DMS 273 (cell line): Measurements from ENCODE around the gene ASCL5.
A peak's percentile ranks its signal among the peaks of the same experiment; 100 is the strongest.

Source experiments
- DNase-seq: peaks from one replicate; lab custom pipeline; 2025; ENCODE audit not compliant: unreplicated experiment; lab: John Stamatoyannopoulos, UW

ASCL5 gene

DNA sequence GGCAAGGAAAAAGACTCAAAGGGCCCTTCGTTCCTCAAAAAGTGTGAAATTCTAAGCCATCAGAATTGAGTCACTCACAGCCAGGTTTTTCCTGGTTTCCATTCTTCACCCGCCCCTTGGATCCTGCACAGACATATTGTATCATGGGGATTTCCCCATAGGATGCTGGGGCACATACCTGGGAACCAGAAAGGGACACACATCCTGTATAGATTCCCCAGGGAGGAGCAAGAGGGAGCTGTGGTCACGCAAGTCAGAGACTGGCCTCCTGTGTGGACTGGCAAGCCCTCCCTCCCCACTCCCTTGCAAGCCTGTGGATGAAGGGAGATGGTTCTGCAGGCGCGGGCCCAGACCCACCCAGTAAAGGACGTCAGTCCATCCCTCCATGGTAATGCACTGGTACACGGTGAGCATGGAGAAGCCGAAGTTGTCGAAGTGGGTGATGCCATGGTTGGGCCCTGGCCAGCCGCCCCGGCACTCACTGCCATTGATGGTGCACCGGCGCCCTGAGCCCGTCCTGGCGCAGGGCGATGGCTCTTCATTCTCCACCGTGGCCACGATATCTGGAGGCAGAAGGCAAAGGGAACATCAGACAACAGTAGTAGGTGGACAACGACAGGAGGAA is 38.0 kb downstream of the ASCL5 start:
- no peak for DNase-seq

DNA sequence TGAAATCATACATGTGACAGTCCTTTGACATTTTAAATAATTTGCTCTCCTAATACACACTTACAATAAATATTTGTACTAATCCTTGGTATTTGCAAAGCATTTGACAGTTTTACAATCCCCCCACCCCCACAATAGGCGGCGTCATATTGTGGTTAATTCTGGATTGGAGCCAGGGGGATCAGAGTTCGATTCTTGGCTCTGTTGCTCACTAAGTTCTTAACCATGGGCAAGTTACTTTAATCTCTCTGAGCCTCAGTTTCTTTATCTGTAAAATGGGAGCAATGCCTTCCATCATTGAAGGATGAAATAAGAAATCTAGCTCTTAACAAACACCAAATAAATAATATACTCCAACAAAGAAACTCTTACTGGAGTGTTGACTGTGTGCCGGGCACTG is 38.6 kb downstream of the ASCL5 start:
- no peak for DNase-seq

DNA sequence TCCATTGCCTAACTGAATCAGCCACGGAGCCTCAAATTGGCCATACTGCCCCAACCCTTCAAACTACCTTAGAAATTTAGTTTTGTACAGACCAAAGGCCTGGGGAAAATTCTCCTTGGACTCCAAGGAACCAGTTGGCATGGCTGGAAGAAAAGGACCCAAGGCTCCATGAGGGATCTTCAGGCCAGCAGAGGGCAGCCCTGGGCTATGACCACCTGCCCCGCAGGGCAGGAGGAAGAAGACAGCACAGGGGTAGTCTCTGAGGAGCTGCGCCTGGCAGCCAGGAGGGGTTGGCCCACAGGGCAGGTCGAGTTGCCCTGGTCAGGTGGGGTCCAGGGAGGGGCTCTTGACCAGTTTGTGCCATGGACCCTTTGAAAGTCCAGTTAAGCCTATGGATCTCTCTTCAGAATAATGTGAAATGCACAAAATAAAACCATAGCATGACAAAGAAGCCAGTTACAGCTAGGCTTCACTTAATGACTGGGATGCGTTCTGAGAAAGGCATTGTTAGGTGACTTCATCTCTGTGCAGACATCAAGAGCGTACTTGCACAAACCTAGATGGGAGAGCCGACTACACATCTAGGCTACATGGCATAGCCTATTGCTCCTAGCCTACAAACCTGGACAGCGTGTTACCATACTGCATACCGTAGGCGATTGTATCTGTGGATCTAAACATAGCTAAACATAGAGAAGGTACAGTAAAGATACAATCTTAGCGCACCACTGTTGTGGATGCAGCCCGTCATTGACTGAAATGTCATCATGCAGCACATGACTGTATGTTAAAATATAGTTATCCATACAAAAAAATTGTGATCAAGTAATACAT is 40.9 kb downstream of the ASCL5 start:
- DNase-seq = peak; percentile 81

DNA sequence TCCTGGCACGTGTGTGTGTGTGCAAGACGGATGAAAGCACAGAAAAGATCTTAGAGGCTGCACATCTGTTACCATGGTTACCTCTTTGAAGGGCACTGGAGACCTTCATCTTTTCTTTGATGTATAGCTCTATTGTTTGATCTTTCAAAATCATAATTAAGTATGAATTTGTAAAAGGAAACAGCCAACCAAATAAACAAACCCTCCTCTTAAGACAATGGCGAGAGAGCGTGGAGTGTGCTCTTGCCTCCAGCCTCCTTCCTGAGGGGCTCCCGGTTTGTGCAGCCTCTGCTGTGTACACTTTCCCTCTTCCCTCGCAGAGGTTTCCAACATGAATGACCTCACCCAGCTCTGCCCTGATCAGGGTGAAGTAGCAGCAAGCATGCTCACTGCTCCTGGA is 42.7 kb downstream of the ASCL5 start:
- DNase-seq = peak; percentile 21

DNA sequence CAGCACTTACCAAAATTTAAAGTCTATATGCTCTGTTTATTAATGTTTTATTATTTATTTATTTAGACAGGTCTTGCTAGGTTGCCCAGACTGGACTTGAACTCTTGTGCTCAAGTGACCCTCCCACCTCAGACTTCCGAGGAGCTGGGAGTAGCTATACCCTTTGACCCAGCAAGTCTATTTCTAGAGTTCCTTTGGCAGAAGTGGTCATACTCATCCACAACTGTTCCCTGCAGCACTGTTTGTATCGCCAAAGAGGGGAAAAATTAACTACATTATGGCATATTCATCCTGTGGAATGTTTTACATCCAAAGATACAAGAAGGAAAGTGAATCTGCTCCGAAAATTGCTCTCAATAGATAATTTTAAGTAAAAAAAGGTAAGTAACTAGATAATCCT is 43.2 kb downstream of the ASCL5 start:
- DNase-seq = no peak

DNA sequence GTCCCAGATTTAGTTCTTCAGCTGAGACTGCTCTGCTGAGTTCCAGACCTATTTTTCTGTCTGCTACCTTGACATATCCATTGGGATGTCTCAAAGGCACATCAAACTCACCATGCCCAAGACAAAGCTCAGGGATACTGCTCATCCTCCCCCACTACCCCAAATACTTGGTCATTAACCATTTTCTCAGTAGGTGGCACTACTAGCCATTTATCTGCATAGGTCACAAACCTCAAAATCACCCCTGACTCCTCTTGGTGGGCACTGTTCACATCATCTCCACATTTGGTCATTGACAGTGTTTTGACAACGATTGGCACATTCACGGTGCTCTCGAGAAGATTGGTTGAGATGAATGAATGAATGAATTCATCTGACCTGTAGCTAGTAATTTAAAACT is 46.8 kb downstream of the ASCL5 start:
- no peak for DNase-seq

DNA sequence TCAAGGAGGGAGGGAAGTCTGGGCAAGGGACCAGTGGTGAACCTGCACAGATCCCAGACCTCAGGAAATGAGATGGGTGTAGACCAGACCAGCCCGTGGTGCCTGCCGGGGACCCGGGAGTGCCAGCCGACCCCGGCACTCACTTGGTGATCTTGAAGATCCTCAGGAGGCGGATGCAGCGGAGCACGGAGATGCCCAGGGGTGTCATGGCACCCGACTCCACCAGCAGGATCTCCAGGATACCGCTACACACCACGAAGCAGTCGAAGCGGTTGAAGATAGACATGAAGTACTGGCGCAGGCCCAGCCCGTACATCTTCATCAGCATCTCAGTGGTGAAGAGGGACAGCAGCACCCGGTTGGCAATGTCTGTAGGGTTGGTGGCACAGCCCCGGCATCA is 49.2 kb downstream of the ASCL5 start:
- no peak for DNase-seq

DNA sequence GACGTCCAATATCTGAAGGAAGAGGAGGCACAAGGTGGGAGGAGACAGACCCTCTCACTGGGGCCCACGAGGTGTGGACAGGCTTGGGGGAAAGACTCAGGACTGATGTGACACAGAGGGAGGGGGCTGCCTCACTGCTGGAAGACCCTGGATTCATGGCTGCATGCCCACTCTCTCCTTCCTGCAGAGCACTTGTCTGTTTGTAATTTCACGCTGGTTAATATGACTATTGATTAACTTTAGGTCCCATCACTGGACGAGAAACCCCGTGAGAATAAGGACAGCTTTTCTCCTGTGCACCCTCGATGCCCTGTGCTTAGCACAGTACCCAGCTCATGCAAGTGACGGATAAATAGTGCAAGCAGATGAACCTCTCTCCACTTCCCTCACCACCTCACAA is 49.9 kb downstream of the ASCL5 start:
- DNase-seq = no peak

DNA sequence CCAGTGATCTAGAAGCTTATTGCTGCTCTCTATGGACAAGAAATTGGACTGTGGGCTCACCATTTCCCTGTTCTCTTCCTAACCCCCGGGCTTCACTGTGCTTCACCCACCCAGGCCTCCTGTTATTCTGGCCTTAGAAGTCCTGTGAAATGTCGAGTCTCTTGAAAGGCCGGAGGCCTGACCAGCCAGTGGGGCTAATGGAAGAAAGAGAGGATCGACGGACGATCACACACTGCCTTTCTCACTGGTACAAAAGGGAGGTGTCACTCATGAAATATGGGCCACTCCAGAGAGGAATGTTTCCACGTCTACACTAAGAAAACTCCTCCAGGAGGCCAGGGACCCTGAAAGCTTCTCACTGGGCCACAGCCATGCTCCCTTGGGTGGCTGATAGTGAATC is 50.9 kb downstream of the ASCL5 start:
- DNase-seq = no peak

DNA sequence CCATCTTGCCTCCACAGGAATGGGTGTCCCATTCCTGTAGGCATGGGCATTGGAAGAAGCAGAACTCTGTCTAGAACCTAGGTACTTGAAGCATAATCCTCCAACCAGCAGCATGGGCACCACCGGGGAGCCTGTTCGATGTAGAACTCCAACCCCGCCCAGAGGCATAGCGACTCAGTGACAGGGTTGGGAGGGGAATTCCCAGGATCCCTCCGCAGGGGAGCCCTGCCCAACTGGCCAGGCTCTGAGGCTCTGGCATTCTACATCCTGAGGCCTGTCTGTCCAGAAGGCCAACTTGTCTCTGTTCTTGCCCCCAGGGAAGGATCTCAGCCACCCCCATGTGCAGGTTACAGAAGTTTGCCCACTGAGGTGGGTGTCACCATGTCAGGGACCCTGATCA is 53.0 kb downstream of the ASCL5 start:
- DNase-seq = no peak

DNA sequence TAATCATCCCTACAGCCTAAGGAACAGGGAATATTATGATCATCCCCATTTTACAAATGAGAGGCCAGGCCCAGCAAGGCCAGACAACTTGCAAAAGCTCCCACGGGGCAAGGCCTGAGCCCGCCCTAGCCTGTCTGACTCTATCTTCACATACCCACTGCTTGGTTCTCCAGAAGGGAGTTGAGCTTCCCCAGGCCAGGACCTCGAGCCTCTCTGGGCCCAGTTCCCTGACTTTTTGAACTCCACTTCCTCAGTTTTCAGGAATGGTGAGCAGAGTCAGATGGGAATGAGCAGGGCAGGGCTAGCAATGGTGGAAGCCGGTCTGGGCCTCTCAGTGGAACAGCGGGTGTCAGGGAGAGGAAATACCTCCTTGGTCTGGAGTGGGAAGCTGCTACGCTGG is 54.1 kb downstream of the ASCL5 start:
- no peak for DNase-seq

DNA sequence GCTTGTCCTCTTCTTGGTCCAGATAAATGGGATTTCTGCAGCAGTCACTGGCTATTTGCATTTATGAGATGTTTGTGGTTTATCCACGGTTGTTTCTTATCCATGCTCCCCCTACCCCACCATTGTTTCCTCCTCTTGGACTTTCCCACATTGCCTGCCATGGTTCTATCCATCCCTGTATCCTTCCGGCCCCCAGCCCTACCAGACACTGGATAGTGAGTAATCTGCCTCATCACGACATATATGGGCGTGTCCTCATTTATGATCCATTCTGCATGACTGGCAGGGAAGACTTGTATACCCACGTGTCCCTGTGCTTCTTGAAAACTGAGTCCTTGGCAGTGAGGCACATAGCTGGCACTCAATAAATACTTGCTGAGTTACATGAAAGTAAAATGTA is 54.8 kb downstream of the ASCL5 start:
- no peak for DNase-seq

DNA sequence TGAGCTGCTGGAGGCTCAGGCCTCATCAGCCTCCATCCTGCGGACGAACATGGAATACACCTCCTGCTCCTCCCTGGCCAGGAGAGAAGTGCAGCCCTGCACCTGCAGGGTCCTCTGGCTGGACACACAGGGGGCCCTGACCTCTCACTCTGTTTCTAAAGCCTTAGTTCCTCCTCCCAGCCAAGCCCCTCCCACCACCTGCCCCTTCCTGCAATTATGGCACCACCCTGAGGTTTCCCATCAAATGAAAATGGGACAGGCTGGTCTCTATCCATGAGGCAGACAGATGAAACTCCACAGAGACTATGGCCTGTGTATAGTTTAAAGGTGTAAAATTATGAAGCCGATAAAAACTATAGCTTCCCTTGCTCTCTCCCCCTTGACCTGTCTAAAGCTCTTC is 57.3 kb downstream of the ASCL5 start:
- DNase-seq = peak; percentile 30

DNA sequence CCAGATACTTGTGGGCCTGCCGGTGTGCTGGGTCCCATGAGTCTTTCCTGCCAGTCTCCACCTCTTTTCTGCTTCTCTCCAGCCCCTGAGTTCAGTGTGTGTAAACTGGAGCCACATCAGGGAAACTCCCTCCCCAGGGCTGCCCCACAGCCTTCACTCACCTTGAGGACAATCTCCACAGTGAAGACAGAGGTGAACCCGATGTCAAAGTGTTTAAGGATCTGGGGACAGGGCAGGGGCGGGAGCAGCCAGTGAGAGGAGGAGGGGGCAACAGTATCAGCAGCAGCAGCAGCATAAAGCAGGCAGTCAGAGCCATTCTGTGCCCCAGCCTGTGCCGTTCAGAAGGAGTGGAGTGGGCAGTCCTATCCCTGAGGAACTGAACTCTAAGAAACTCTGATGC is 58.0 kb downstream of the ASCL5 start:
- DNase-seq = no peak

DNA sequence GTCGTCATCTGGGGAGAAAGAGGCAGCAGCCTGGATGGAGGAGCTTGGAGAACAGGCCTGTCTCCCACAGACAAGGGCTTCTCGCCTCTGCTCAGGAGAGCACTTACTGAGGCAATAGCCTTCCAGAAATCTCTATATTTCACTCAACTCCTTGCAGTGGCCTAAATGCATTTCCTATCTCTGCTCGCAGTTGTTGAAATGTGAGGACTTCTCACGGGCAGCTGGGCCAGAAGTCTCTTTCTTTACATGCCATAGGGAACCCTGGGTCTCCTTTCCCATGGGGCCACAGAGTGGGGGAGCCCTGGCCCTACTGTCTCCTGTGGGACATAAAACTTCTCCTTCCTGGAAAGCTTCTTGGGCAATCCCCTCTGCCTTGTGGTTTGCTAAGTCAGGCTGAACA is 60.0 kb downstream of the ASCL5 start:
- no peak for DNase-seq

DNA sequence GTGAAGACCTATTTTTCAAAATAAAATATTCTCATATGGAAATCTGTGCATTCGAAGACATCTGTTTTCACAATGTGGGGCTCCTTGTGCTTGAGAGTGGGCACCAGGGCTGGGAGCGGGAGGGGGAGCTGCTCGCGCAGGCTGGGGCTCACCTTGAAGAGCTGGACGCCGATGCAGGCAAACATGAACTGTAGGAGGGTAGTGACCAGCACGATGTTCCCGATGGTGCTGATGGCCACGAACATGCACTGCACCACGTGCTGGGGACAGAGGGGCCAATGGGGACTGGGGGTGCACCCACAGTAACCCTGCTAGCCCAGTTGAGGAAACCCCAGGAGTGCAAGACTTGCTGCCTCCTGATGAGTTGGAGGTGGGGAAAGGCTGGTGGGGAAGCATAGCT is 61.3 kb downstream of the ASCL5 start:
- DNase-seq = no peak

DNA sequence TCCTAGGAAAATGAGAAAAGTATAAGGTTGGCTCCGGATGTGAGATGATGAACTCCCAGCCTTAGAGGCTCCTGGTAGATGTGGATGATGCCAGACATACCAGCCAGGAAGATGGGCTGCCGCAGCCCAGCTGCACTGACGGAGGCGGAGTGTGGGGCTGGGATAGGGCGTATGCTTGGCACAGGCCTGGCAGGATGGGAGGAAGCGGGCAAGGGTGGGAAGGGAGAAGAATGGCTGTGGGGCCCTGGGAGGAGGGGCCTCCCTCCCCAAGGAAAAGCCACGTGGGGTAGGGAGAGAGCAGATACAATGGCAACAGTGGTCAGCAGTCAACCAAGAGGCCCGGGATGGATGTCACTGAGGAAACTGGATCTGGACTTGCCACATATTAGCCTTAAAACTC is 62.2 kb downstream of the ASCL5 start:
- no peak for DNase-seq
